ENCODE data around the gene RWDD3. TPM values are rescaled to one million over a fixed set of nuclear protein-coding genes. Genes with fewer than 3 reads are reported as not detected.

RWDD3 gene
- total RNA-seq, 1 experiment from 2014 or later: 11.3 TPM

DNA sequence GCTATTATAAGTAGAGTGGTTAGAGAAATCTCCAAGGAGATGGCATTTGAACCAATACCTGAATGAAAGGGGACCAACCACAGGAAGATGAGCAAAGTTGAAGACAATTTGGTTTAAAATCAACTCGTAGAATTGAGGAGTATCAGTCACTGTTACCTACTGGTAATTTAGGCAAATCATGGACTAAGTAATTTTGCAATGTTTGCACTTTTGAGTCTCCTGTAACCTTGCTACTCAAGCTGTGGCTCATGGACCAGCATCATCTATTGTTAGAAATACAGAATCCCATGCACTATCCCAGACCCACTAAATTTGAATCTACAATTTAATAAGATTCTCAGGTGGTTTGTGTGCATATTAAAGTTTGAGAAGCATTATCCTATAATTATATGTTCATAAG, 21.8 kb downstream of the RWDD3 start:
- no peaks in the 10 kb centered on the region for H3K36me3 ChIP-seq (ENCODE audit: low read depth)
- no peaks in the 10 kb centered on the region for H3K79me2 ChIP-seq (ENCODE audit: low read depth)
- H3K9me2 ChIP-seq (ENCODE audit: insufficient read depth): no peaks in the 10 kb centered on the region
- TF ChIP-seq, protein P1, sequence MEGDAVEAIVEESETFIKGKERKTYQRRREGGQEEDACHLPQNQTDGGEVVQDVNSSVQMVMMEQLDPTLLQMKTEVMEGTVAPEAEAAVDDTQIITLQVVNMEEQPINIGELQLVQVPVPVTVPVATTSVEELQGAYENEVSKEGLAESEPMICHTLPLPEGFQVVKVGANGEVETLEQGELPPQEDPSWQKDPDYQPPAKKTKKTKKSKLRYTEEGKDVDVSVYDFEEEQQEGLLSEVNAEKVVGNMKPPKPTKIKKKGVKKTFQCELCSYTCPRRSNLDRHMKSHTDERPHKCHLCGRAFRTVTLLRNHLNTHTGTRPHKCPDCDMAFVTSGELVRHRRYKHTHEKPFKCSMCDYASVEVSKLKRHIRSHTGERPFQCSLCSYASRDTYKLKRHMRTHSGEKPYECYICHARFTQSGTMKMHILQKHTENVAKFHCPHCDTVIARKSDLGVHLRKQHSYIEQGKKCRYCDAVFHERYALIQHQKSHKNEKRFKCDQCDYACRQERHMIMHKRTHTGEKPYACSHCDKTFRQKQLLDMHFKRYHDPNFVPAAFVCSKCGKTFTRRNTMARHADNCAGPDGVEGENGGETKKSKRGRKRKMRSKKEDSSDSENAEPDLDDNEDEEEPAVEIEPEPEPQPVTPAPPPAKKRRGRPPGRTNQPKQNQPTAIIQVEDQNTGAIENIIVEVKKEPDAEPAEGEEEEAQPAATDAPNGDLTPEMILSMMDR (conservative IDR thresholded peaks at IDR 0.05): no peak
- no peak for TF ChIP-seq EZH2 (IDR thresholded peaks at IDR 0.05; ENCODE audit: low read depth)
- H3K27ac ChIP-seq: no peak overlapping the region
- H3K4me2 ChIP-seq: no peak overlapping the region
- peaks cover 31% of the 10 kb centered on the region for H3F3A ChIP-seq (ENCODE audit: insufficient read depth, low read depth)
- intact Hi-C loops (cut with micrococcal nuclease; ENCODE audit: unreplicated experiment): no loop called here
- peaks cover 7% of the 10 kb centered on the region; the same call in 1 of the 2 replicates for H3K9me3 ChIP-seq (ENCODE audit: insufficient read depth, low read depth)
- no peaks in the 10 kb centered on the region for H3K27me3 ChIP-seq (ENCODE audit: insufficient read depth, low read depth)
- no peak overlapping the region for H3K4me3 ChIP-seq
- H3K4me1 ChIP-seq (replicated peaks; ENCODE audit: insufficient read depth): peaks cover 36% of the 10 kb centered on the region
- no TSS peak for BruUV-seq (replicated peaks)
- no peak for DNase-seq
- ChIA-PET POLR2A (ENCODE audit: unreplicated experiment) (no interaction called here), CTCF (no interaction called here)
- H2AFZ ChIP-seq: no peak overlapping the region
- H4K20me1 ChIP-seq (ENCODE audit: insufficient read depth): no peaks in the 10 kb centered on the region

DNA sequence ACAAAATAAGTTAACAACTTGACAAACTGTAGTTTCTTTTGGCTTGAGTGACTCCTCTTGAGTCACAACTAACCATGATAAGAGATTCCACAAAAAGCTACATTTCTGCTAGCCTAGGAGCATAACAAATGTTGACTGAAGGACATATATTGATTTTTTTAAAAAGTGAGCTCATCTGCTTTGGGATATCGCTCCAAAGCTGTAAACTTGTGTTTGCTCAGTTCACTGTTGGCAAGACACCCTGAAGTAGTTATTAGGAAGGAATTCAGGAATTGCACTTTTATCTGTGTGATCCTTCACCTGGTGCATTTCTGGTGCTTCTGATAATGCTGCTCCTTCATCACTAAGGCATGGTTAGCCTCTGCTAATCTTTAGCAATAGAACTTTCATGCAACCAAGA, 23.7 kb downstream of the RWDD3 start:
- DNase-seq: peak; percentile 8 to 100
- Histone ChIP-seq H4K20me1 (ENCODE audit: insufficient read depth) (no peaks in the 10 kb centered on the region), H3F3A (ENCODE audit: insufficient read depth, low read depth) (peaks cover 31% of the 10 kb centered on the region), H2AFZ (no peak overlapping the region), H3K4me2 (peak overlapping the region; percentile 46), H3K9me2 (ENCODE audit: insufficient read depth) (no peaks in the 10 kb centered on the region), H3K4me1 (replicated peaks; ENCODE audit: insufficient read depth) (peaks cover 36% of the 10 kb centered on the region), H3K36me3 (ENCODE audit: low read depth) (no peaks in the 10 kb centered on the region), H3K9me3 (ENCODE audit: insufficient read depth, low read depth) (peaks cover 8% of the 10 kb centered on the region; the same call in 1 of the 2 replicates), H3K27me3 (ENCODE audit: insufficient read depth, low read depth) (no peaks in the 10 kb centered on the region), H3K27ac (peak overlapping the region; percentile 56), H3K79me2 (ENCODE audit: low read depth) (no peaks in the 10 kb centered on the region), H3K4me3 (peak overlapping the region; percentile 1; the same call in 1 of the 2 replicates)
- ChIA-PET CTCF (interaction anchor here (1.5 kb wide), 1 partner anchor 24 kb away, joined by 5 read pairs; the partner anchor contains the start of gene RWDD3), POLR2A (ENCODE audit: unreplicated experiment) (interaction anchor here (0.6 to 0.9 kb wide), 3 partner anchors 24 to 163 kb away, joined by 3 to 17 read pairs (median 5); partner anchors contain the start of genes RWDD3 and TLCD4)
- intact Hi-C loops (cut with micrococcal nuclease; ENCODE audit: unreplicated experiment): no loop called here
- TF ChIP-seq, protein P1 (conservative IDR thresholded peaks at IDR 0.05): no peak
- TF ChIP-seq EZH2 (IDR thresholded peaks at IDR 0.05; ENCODE audit: low read depth): no peak
- BruUV-seq (replicated peaks): no TSS peak

DNA sequence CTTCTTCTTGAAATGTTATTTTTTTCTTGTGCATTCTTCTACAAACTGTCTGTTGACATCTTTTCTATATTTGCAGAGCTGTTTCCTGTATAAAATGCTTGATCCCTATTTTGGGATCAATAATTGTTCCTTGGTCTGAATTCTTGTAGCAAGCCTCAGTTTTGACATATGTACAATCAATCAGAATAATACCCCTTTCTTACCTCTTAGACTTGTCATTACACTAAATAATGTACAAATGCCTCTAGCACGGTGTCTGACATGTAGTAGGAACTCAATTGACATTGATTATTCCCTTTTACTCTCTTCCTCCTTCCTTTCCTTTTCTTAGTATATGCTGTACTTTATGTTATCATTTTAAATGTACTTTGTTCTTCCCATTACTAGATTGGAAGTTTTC, 25.2 kb downstream of the RWDD3 start:
- intact Hi-C loops (cut with micrococcal nuclease; ENCODE audit: unreplicated experiment): no loop called here
- peaks cover 5% of the 10 kb centered on the region; the same call in 1 of the 2 replicates for H3K9me3 ChIP-seq (ENCODE audit: insufficient read depth, low read depth)
- BruUV-seq (replicated peaks): no TSS peak
- H3K4me3 ChIP-seq: no peak overlapping the region
- H2AFZ ChIP-seq: no peak overlapping the region
- no peak overlapping the region for H3K4me2 ChIP-seq
- no peaks in the 10 kb centered on the region for H3K27me3 ChIP-seq (ENCODE audit: insufficient read depth, low read depth)
- H4K20me1 ChIP-seq (ENCODE audit: insufficient read depth): no peaks in the 10 kb centered on the region
- TF ChIP-seq, protein P1 (conservative IDR thresholded peaks at IDR 0.05): no peak
- TF ChIP-seq EZH2 (IDR thresholded peaks at IDR 0.05; ENCODE audit: low read depth): no peak
- no peaks in the 10 kb centered on the region for H3K36me3 ChIP-seq (ENCODE audit: low read depth)
- CTCF ChIA-PET: no interaction called here
- H3K9me2 ChIP-seq (ENCODE audit: insufficient read depth): no peaks in the 10 kb centered on the region
- H3K79me2 ChIP-seq (ENCODE audit: low read depth): no peaks in the 10 kb centered on the region
- H3F3A ChIP-seq (ENCODE audit: insufficient read depth, low read depth): peaks cover 31% of the 10 kb centered on the region
- POLR2A ChIA-PET (ENCODE audit: unreplicated experiment): no interaction called here
- H3K27ac ChIP-seq: no peak overlapping the region
- H3K4me1 ChIP-seq (replicated peaks; ENCODE audit: insufficient read depth): peaks cover 36% of the 10 kb centered on the region
- DNase-seq: no peak
